T-cell (primary cell): Measurements from ENCODE around the gene WDR7. TPM values are rescaled to one million over a fixed set of nuclear protein-coding genes. Genes with fewer than 3 reads are reported as not detected.

ENCODE experiments used
- ATAC-seq, 4 experiments: fragments of 200-7000 bp in 3 of 4; fragments of 150-1000 bp in 1 of 4; cut with Tn5 transposase; replicated peaks in 1 of 4; 1 replicate in 3 of 4; 2 replicates in 1 of 4; pipeline ENCODE4 v1.10.0; 2021; ENCODE audit warnings: moderate library complexity in 3 of 4, mild to moderate bottlenecking in 2 of 4, moderate number of reproducible peaks in 1 of 4
- CTCF ChIA-PET, 2 donors: fragments of 300-600 bp; sonication (Branson Sonifier 250); formaldehyde crosslinking; loops; one replicate each; lab custom pipeline; 2022; ENCODE audit warnings: antibody characterized with exemption in 2 of 2; lab: Charles Lee
- POLR2A ChIA-PET, 2 donors: fragments of 300-600 bp; sonication (Branson Sonifier 250); formaldehyde crosslinking; loops; one replicate each; lab custom pipeline; 2022; ENCODE audit warnings: antibody characterized with exemption in 2 of 2; lab: Charles Lee
- DNase-seq, 35 experiments: peaks; one replicate each; pipeline versions ENCODE4 v3.0.0 to v3.0.0-alpha.2; 2013 to 2023
- H3K27ac ChIP-seq: one replicate; pipeline ENCODE4 v1.5.1; 2013; ENCODE audit warnings: low read length
- H3K27me3 ChIP-seq, 2 experiments: replicated peaks in 1 of 2; 1 replicate in 1 of 2; 2 replicates in 1 of 2; pipeline versions ENCODE4 v1.6.1 to v1.7.0; 2013; ENCODE audit warnings: low read length in 1 of 2, mixed read lengths in 1 of 2; ENCODE audit not compliant: control insufficient read depth in 2 of 2, insufficient read depth in 2 of 2; ENCODE audit errors: extremely low read depth in 1 of 2
- H3K36me3 ChIP-seq, 2 donors: 1 replicate in 1 of 2; 2 replicates in 1 of 2; pipeline versions ENCODE4 v1.6.1 to v1.7.0; 2013; ENCODE audit warnings: low read length in 1 of 2; ENCODE audit not compliant: control insufficient read depth in 2 of 2, insufficient read depth in 1 of 2; ENCODE audit errors: extremely low read depth in 1 of 2
- H3K4me1 ChIP-seq, 2 experiments: 1 replicate in 1 of 2; 2 replicates in 1 of 2; pipeline versions ENCODE4 v1.6.1 to v1.7.0; 2013; ENCODE audit warnings: low read length in 2 of 2, mixed read lengths in 1 of 2; ENCODE audit not compliant: insufficient read depth in 2 of 2, control insufficient read depth in 1 of 2; ENCODE audit errors: extremely low read depth in 1 of 2
- H3K4me3 ChIP-seq, 2 donors: 1 replicate in 1 of 2; 2 replicates in 1 of 2; pipeline versions ENCODE4 v1.5.1 to v1.7.0; 2013; ENCODE audit warnings: mild to moderate bottlenecking in 2 of 2, low read length in 1 of 2, moderate library complexity in 1 of 2; ENCODE audit not compliant: control insufficient read depth in 1 of 2; ENCODE audit errors: extremely low read depth in 1 of 2
- H3K9me3 ChIP-seq: 2 replicates; pipeline ENCODE4 v1.7.0; 2013
- H3K27ac Mint-ChIP-seq, 2 donors: one replicate each; pipeline ENCODE4 v1.8.0; 2020 to 2021; ENCODE audit warnings: mild to moderate bottlenecking in 2 of 2, mixed read lengths in 2 of 2
- H3K27me3 Mint-ChIP-seq, 2 donors: one replicate each; pipeline ENCODE4 v1.8.0; 2021 to 2022; ENCODE audit warnings: mixed read lengths in 2 of 2
- H3K36me3 Mint-ChIP-seq: one replicate; pipeline ENCODE4 v1.8.0; 2021; ENCODE audit warnings: mixed read lengths
- H3K4me1 Mint-ChIP-seq, 3 donors: one replicate each; pipeline ENCODE4 v1.8.0; 2020 to 2022; ENCODE audit warnings: mixed read lengths in 3 of 3, mild to moderate bottlenecking in 1 of 3
- H3K4me3 Mint-ChIP-seq, 3 donors: one replicate each; pipeline ENCODE4 v1.8.0; 2020 to 2022; ENCODE audit warnings: mild to moderate bottlenecking in 3 of 3, mixed read lengths in 3 of 3, moderate library complexity in 3 of 3
- H3K9me3 Mint-ChIP-seq, 3 donors: one replicate each; pipeline ENCODE4 v1.8.0; 2020 to 2022; ENCODE audit warnings: mixed read lengths in 3 of 3
- WGBS: methylation state at CpG from one replicate; pipeline ENCODE4 v1.1.5; 2013; ENCODE audit warnings: missing lambda C conversion rate; ENCODE audit not compliant: insufficient coverage; 5-methylcytosine and 5-hydroxymethylcytosine counted together
- total RNA-seq, 35 experiments: library from RNA in 6 of 35; stranded (reverse) in 6 of 35; fragments of 120-200 nt in 1 of 35; gene quantifications; one replicate each; pipeline versions ENCODE4 v1.2.1 to v1.2.4 and lab custom pipeline; 2013 to 2026

Gene WDR7
- total RNA-seq, 5 donors from 2014 or later (not counting 1 experiment from before 2014, with no cell fraction given), result 35.9 to 65.6 (median 41.5) TPM

GRCh38 chr18:56823986-56824565 lies 172.9 kb downstream of the WDR7 start:
- Histone ChIP-seq H3K36me3 (no peaks in the 10 kb centered on the region), H3K4me1 (peaks cover 2 to 8% of the 10 kb centered on the region in 2 experiments), H3K27me3 (no peaks in the 10 kb centered on the region), H3K27ac (no peak overlapping the region), H3K4me3 (no peak overlapping the region), H3K9me3 (peaks cover 2% of the 10 kb centered on the region)
- no CpG with 5 or more reads among the region's 1 CpG for WGBS
- peaks cover 18 to 20% (median 19%) of the 10 kb centered on the region in 3 donors for H3K4me1 Mint-ChIP-seq
- no peaks in the 10 kb centered on the region for H3K27me3 Mint-ChIP-seq
- ChIA-PET POLR2A (interaction anchor here in 1 of 2 donors (0.6 kb wide), 3 partner anchors 13 to 208 kb away, joined by 3 to 16 read pairs (median 3); no protein-coding TSS in a partner anchor), CTCF (no interaction called here)
- no peak overlapping the region for H3K4me3 Mint-ChIP-seq
- H3K9me3 Mint-ChIP-seq, result peaks cover 0 to 7% (median 6%) of the 10 kb centered on the region in 3 donors
- no peak overlapping the region for H3K27ac Mint-ChIP-seq
- H3K36me3 Mint-ChIP-seq, result peaks cover 34% of the 10 kb centered on the region
- DNase-seq (no peak), ATAC-seq (no peak)

- no peaks in the 10 kb centered on the region for H3K36me3 ChIP-seq
- Mint-ChIP-seq H3K27ac (no peak overlapping the region), H3K9me3 (peaks cover 0 to 7% (median 6%) of the 10 kb centered on the region in 3 donors), H3K27me3 (no peaks in the 10 kb centered on the region), H3K36me3 (peaks cover 41% of the 10 kb centered on the region), H3K4me1 (peaks cover 18 to 20% (median 19%) of the 10 kb centered on the region in 3 donors), H3K4me3 (no peak overlapping the region)
- ATAC-seq (no peak), DNase-seq (no peak)
- H3K4me3 ChIP-seq, result no peak overlapping the region
- no peak overlapping the region for H3K27ac ChIP-seq
- POLR2A ChIA-PET, result interaction anchor here in 1 of 2 donors (0.6 kb wide), 1 partner anchor 44 kb away, joined by 3 read pairs; no protein-coding TSS in a partner anchor
- H3K4me1 ChIP-seq, result peaks cover 2 to 8% of the 10 kb centered on the region in 2 experiments
- CTCF ChIA-PET, result no interaction called here
- peaks cover 2% of the 10 kb centered on the region for H3K9me3 ChIP-seq
- WGBS, result no CpG with 5 or more reads among the region's 1 CpG
- H3K27me3 ChIP-seq, result no peaks in the 10 kb centered on the region
These were observed 174.2 kb downstream of the WDR7 start for GRCh38 chr18:56825321-56825720.

- Mint-ChIP-seq H3K9me3 (peaks cover 0 to 7% (median 6%) of the 10 kb centered on the region in 3 donors), H3K27me3 (no peaks in the 10 kb centered on the region), H3K36me3 (peaks cover 42% of the 10 kb centered on the region), H3K27ac (no peak overlapping the region), H3K4me3 (no peak overlapping the region), H3K4me1 (peaks cover 18 to 20% (median 19%) of the 10 kb centered on the region in 3 donors)
- Histone ChIP-seq H3K36me3 (peaks cover 0 to 1% of the 10 kb centered on the region in 2 donors), H3K9me3 (peaks cover 2% of the 10 kb centered on the region), H3K4me1 (peaks cover 2 to 8% of the 10 kb centered on the region in 2 experiments), H3K4me3 (no peak overlapping the region), H3K27ac (no peak overlapping the region), H3K27me3 (no peaks in the 10 kb centered on the region)
- ChIA-PET CTCF (no interaction called here), POLR2A (interaction anchor here in 1 of 2 donors (0.6 kb wide), 1 partner anchor 43 kb away, joined by 3 read pairs; no protein-coding TSS in a partner anchor)
- no peak for DNase-seq
- WGBS, result no CpG with 5 or more reads among the region's 2 CpGs
- no peak for ATAC-seq
These were observed 174.7 kb downstream of the WDR7 start for GRCh38 chr18:56825878-56826277.

GRCh38 chr18:56831988-56832387 lies 180.8 kb downstream of the WDR7 start:
- Mint-ChIP-seq H3K27ac (no peak overlapping the region), H3K4me1 (no peaks in the 10 kb centered on the region), H3K9me3 (peaks cover 0 to 3% (median 2%) of the 10 kb centered on the region in 3 donors), H3K36me3 (peaks cover 46% of the 10 kb centered on the region), H3K4me3 (no peak overlapping the region), H3K27me3 (no peaks in the 10 kb centered on the region)
- ChIA-PET POLR2A (no interaction called here), CTCF (no interaction called here)
- ATAC-seq, result no peak
- no peaks in the 10 kb centered on the region for H3K27me3 ChIP-seq
- H3K9me3 ChIP-seq, result peaks cover 1% of the 10 kb centered on the region
- H3K4me1 ChIP-seq, result no peaks in the 10 kb centered on the region
- H3K36me3 ChIP-seq, result peaks cover 4 to 8% of the 10 kb centered on the region in 2 donors
- WGBS, result 100% methylated on average over 3 of the region's 9 CpGs
- no peak overlapping the region for H3K4me3 ChIP-seq
- H3K27ac ChIP-seq, result no peak overlapping the region
- no peak for DNase-seq

GRCh38 chr18:56835331-56835730 lies 184.2 kb downstream of the WDR7 start:
- WGBS, result no CpG with 5 or more reads among the region's 1 CpG
- CTCF ChIA-PET, result no interaction called here
- Mint-ChIP-seq H3K4me3 (no peak overlapping the region), H3K36me3 (peaks cover 46% of the 10 kb centered on the region), H3K27me3 (no peaks in the 10 kb centered on the region), H3K27ac (no peak overlapping the region), H3K9me3 (no peaks in the 10 kb centered on the region), H3K4me1 (no peaks in the 10 kb centered on the region)
- ATAC-seq, result no peak
- Histone ChIP-seq H3K9me3 (no peaks in the 10 kb centered on the region), H3K36me3 (peaks cover 4 to 8% of the 10 kb centered on the region in 2 donors), H3K4me1 (no peaks in the 10 kb centered on the region), H3K4me3 (no peak overlapping the region), H3K27ac (no peak overlapping the region), H3K27me3 (no peaks in the 10 kb centered on the region)
- no peak for DNase-seq
- POLR2A ChIA-PET, result no interaction called here

- no peak overlapping the region for H3K4me3 ChIP-seq
- no peaks in the 10 kb centered on the region for H3K9me3 Mint-ChIP-seq
- no peak overlapping the region for H3K27ac Mint-ChIP-seq
- H3K36me3 Mint-ChIP-seq, result peaks cover 42% of the 10 kb centered on the region
- H3K27me3 Mint-ChIP-seq, result no peaks in the 10 kb centered on the region
- no peaks in the 10 kb centered on the region for H3K4me1 ChIP-seq
- peaks cover 0 to 6% of the 10 kb centered on the region in 2 donors for H3K36me3 ChIP-seq
- CTCF ChIA-PET, result interaction anchor here in 1 of 2 donors (0.6 kb wide), 1 partner anchor 51 kb away, joined by 3 read pairs; no protein-coding TSS in a partner anchor
- POLR2A ChIA-PET, result no interaction called here
- no peak for DNase-seq
- H3K9me3 ChIP-seq, result no peaks in the 10 kb centered on the region
- no peak for ATAC-seq
- no peaks in the 10 kb centered on the region for H3K4me1 Mint-ChIP-seq
- no peak overlapping the region for H3K27ac ChIP-seq
- 93% methylated on average over 2 of the region's 7 CpGs for WGBS
- no peak overlapping the region for H3K4me3 Mint-ChIP-seq
- no peaks in the 10 kb centered on the region for H3K27me3 ChIP-seq
These were observed 185.0 kb downstream of the WDR7 start for GRCh38 chr18:56836173-56836572.
